IMR-90 (cell line): ENCODE data around the gene SMIM10L1. TPM values are rescaled to one million over a fixed set of nuclear protein-coding genes. Genes with fewer than 3 reads are reported as not detected.

Experiments
- ATAC-seq: fragments of 200-7000 bp; cut with Tn5 transposase; 2 replicates; pipeline ENCODE4 v1.9.1; 2020; ENCODE audit warnings: low read depth, mild to moderate bottlenecking, moderate library complexity
- BruUV-seq: library from RNA; stranded (reverse); fragments of 400-500 nt; replicated peaks from 2 replicates; lab custom pipeline; 2021; lab: Mats Ljungman, UMichigan
- CTCF ChIA-PET: fragments of 300-600 bp; formaldehyde crosslinking; extraction: SDS; loops from one replicate; lab custom pipeline; 2021; ENCODE audit warnings: antibody characterized with exemption; lab: Yijun Ruan, JAX
- POLR2A ChIA-PET: fragments of 300-600 bp; sonication (Branson Sonifier 250); formaldehyde crosslinking; loops from one replicate; lab custom pipeline; 2022; ENCODE audit warnings: antibody characterized with exemption; ENCODE audit not compliant: unreplicated experiment; lab: Charles Lee
- DNase-seq: peaks from one replicate; pipeline ENCODE4 v3.0.0; 2013
- H2AFZ ChIP-seq: replicated peaks from 2 replicates; pipeline ENCODE3; 2013; ENCODE audit warnings: low read length, mild to moderate bottlenecking; ENCODE audit not compliant: poor library complexity
- H2AK5ac ChIP-seq: 2 replicates; pipeline ENCODE4 v1.6.1; 2013; ENCODE audit warnings: low read depth, low read length, inconsistent platforms
- H2AK9ac ChIP-seq: replicated peaks from 2 replicates; pipeline ENCODE3; 2013; ENCODE audit warnings: mild to moderate bottlenecking, low read depth, low read length, moderate library complexity; ENCODE audit not compliant: poor library complexity
- H2BK120ac ChIP-seq: 2 replicates; pipeline ENCODE4 v1.6.1; 2013; ENCODE audit warnings: low read depth, low read length, inconsistent platforms
- H2BK15ac ChIP-seq: 3 replicates; pipeline ENCODE4 v1.6.1; 2013; ENCODE audit warnings: low read depth, low read length, inconsistent platforms
- H2BK20ac ChIP-seq: 2 replicates; pipeline ENCODE4 v1.6.1; 2013; ENCODE audit warnings: low read depth, mild to moderate bottlenecking, inconsistent platforms, low read length, moderate library complexity
- H2BK5ac ChIP-seq: 2 replicates; pipeline ENCODE4 v1.6.1; 2013; ENCODE audit warnings: mild to moderate bottlenecking, low read depth, low read length, inconsistent platforms; ENCODE audit not compliant: poor library complexity, severe bottlenecking
- H3K14ac ChIP-seq: replicated peaks from 2 replicates; pipeline ENCODE4 v1.6.1; 2013; ENCODE audit warnings: low read depth, low read length, inconsistent platforms
- H3K18ac ChIP-seq: 2 replicates; pipeline ENCODE4 v1.6.1; 2013; ENCODE audit warnings: low read depth, low read length, control low read depth
- H3K23ac ChIP-seq: 2 replicates; pipeline ENCODE4 v1.6.1; 2013; ENCODE audit warnings: low read depth, low read length, inconsistent platforms
- H3K27ac ChIP-seq: 2 replicates; pipeline ENCODE4 v1.5.1; 2013; ENCODE audit warnings: mild to moderate bottlenecking, control low read depth, low read length; ENCODE audit not compliant: insufficient read depth
- H3K27me3 ChIP-seq: 2 replicates; pipeline ENCODE4 v1.6.1; 2013; ENCODE audit warnings: low read length; ENCODE audit not compliant: control insufficient read depth, insufficient read depth
- H3K36me3 ChIP-seq: 2 replicates; pipeline ENCODE4 v1.6.1; 2013; ENCODE audit warnings: low read length, mixed read lengths; ENCODE audit not compliant: control insufficient read depth, insufficient read depth
- H3K4ac ChIP-seq: 2 replicates; pipeline ENCODE4 v1.6.1; 2013; ENCODE audit warnings: low read depth, low read length, inconsistent platforms
- H3K4me1 ChIP-seq: 2 replicates; pipeline ENCODE4 v1.6.1; 2013; ENCODE audit warnings: low read length, mixed read lengths; ENCODE audit not compliant: control insufficient read depth, insufficient read depth
- H3K4me2 ChIP-seq: 2 replicates; pipeline ENCODE4 v1.6.1; 2013; ENCODE audit warnings: low read depth, mild to moderate bottlenecking, control low read depth, low read length, moderate library complexity
- H3K4me3 ChIP-seq: 2 replicates; pipeline ENCODE4 v1.5.1; 2013; ENCODE audit warnings: low read depth, mild to moderate bottlenecking, control low read depth, low read length, moderate library complexity; ENCODE audit not compliant: insufficient read depth
- H3K56ac ChIP-seq: 2 replicates; pipeline ENCODE4 v1.6.1; 2013; ENCODE audit warnings: low read length, inconsistent platforms; ENCODE audit not compliant: insufficient read depth; ENCODE audit errors: extremely low read depth
- H3K79me1 ChIP-seq, 2 experiments: 2 replicates each; pipeline ENCODE4 v1.6.1; 2013; ENCODE audit warnings: low read length in 2 of 2, inconsistent platforms in 1 of 2, low read depth in 1 of 2
- H3K9ac ChIP-seq: 2 replicates; pipeline ENCODE4 v1.6.1; 2013; ENCODE audit warnings: low read depth, low read length, control low read depth
- H3K9me1 ChIP-seq: 2 replicates; pipeline ENCODE4 v1.6.1; 2013; ENCODE audit warnings: low read length, inconsistent platforms; ENCODE audit not compliant: insufficient read depth
- H3K9me3 ChIP-seq: 2 replicates; pipeline ENCODE4 v1.6.1; 2013; ENCODE audit warnings: low read length; ENCODE audit not compliant: control insufficient read depth, insufficient read depth
- H4K20me1 ChIP-seq: 2 replicates; pipeline ENCODE4 v1.6.1; 2013; ENCODE audit warnings: low read length, inconsistent platforms; ENCODE audit not compliant: insufficient read depth
- H4K5ac ChIP-seq: 2 replicates; pipeline ENCODE4 v1.6.1; 2013; ENCODE audit warnings: mild to moderate bottlenecking, low read depth, low read length, control low read depth
- H4K8ac ChIP-seq, 2 experiments: 2 replicates each; pipeline ENCODE4 v1.6.1; 2013; ENCODE audit warnings: low read depth in 2 of 2, low read length in 2 of 2, control low read depth in 1 of 2, inconsistent platforms in 1 of 2
- H4K91ac ChIP-seq: 2 replicates; pipeline ENCODE4 v1.6.1; 2013; ENCODE audit warnings: low read depth, low read length, inconsistent platforms; ENCODE audit not compliant: insufficient read depth
- CHD1 ChIP-seq: IDR thresholded peaks from 2 replicates; pipeline ENCODE4 v1.6.1; 2012; ENCODE audit warnings: low read depth, low read length, improper control_type of control experiment
- MAFK ChIP-seq: IDR thresholded peaks from 2 replicates; pipeline ENCODE4 v1.6.1; 2012; ENCODE audit warnings: low read depth, low read length, improper control_type of control experiment
- MAZ ChIP-seq: IDR thresholded peaks from 2 replicates; pipeline ENCODE4 v1.6.1; 2012; ENCODE audit warnings: low read depth, mild to moderate bottlenecking, low read length, improper control_type of control experiment, moderate library complexity, borderline replicate concordance
- MXI1 ChIP-seq: IDR thresholded peaks from 2 replicates; pipeline ENCODE4 v1.6.1; 2012; ENCODE audit warnings: low read depth, mild to moderate bottlenecking, low read length, moderate library complexity, borderline replicate concordance
- POLR2A ChIP-seq: IDR thresholded peaks from 2 replicates; pipeline ENCODE4 v1.6.1; 2012; ENCODE audit warnings: mild to moderate bottlenecking, low read depth, low read length
- dilution Hi-C: fragments of 300-500 bp; cut with HindIII; formaldehyde crosslinking; loops from one replicate; pipeline ENCODE4 v1.14.3; 2018; ENCODE audit warnings: low sequenced_read_pairs; ENCODE audit not compliant: unreplicated experiment
- in situ Hi-C: fragments of 300-500 bp; cut with MboI; formaldehyde crosslinking; loops from 3 replicates; pipeline ENCODE4 v1.14.3; 2019; ENCODE audit warnings: low sequenced_read_pairs, inconsistent platforms, mixed read lengths
- intact Hi-C: fragments of 100-400 bp; cut with micrococcal nuclease; formaldehyde crosslinking; loops from 2 replicates; pipeline ENCODE4 v1.10.0; 2022
- polyA plus RNA-seq, 3 experiments: library from polyadenylated mRNA; depleted of rRNA; stranded (reverse); fragments of >200 nt; gene quantifications; 2 replicates each; pipeline ENCODE4 v1.2.3, GENCODE V29; 2012; ENCODE audit warnings: low replicate concordance in 1 of 3
- total RNA-seq: library from RNA; depleted of rRNA; stranded (reverse); fragments of >200 nt; gene quantifications from 2 replicates; pipeline ENCODE4 v1.2.3, GENCODE V29; 2012
- TF ChIP-seq, protein P1 (sequence below): conservative IDR thresholded peaks from 2 replicates; pipeline ENCODE4 v1.5.1; 2012; ENCODE audit warnings: mild to moderate bottlenecking, low read depth, low read length, improper control_type of control experiment
- TF ChIP-seq, protein P2 (sequence below): fragments of 150-350 bp; IDR thresholded peaks from 2 replicates; pipeline ENCODE4 v1.6.1; 2017; ENCODE audit warnings: mild to moderate bottlenecking, antibody characterized with exemption, low read length, low read depth

The SMIM10L1 gene
- total and polyA plus RNA-seq, 2 of the 4 experiments (the other 2 are of a cell fraction), result 2.7 to 4.5 TPM

DNA sequence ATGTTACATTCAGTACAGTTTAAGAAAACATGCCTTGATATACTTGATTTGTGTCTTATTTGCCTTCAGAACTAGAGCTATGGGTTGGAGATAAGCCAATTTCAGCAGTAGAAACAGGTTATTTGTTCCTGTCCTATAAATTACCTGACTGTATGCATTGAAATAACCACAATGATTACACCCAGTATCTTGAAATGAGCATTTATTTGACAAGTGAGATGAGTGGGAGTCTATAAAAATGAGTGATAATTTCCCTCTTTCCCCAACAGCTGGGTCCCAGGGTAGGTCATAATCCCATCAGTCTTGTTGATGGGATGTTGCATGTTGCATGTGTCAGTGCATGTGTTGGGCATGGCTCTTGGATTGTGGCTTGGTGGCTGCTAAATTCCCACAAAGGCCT is 12.0 kb downstream of the SMIM10L1 start:
- Histone ChIP-seq H3K4me2 (no peak overlapping the region), H3K56ac (no peak overlapping the region), H3K27me3 (no peaks in the 10 kb centered on the region), H3K9me3 (no peaks in the 10 kb centered on the region), H3K4me3 (no peak overlapping the region), H3K79me1 (no peaks in the 10 kb centered on the region; a peak in 1 of 4 replicates), H3K14ac (no peak overlapping the region), H2BK5ac (no peak overlapping the region), H3K36me3 (no peaks in the 10 kb centered on the region), H2AK9ac (no peak overlapping the region), H3K18ac (no peak overlapping the region), H4K20me1 (no peaks in the 10 kb centered on the region), H2BK120ac (no peak overlapping the region), H3K27ac (no peak overlapping the region), H3K4me1 (no peaks in the 10 kb centered on the region), H3K23ac (no peak overlapping the region), H2AK5ac (no peak overlapping the region), H4K91ac (no peak overlapping the region), H4K8ac (no peak overlapping the region), H4K5ac (no peak overlapping the region), H2AFZ (no peak overlapping the region), H3K9ac (no peak overlapping the region), H3K9me1 (no peaks in the 10 kb centered on the region), H3K4ac (no peak overlapping the region), H2BK20ac (no peak overlapping the region), H2BK15ac (no peak overlapping the region)
- in situ Hi-C loops, result no loop called here
- BruUV-seq, result no TSS peak
- dilution Hi-C loops, result loop anchor here (25.0 kb wide), 1 partner anchor 396 kb away; no protein-coding TSS in a partner anchor
- DNase-seq, result no peak
- ChIA-PET CTCF (interaction anchor here (0.6 kb wide), 1 partner anchor 11 kb away, joined by 3 read pairs; no protein-coding TSS in a partner anchor), POLR2A (no interaction called here)
- TF ChIP-seq, protein P1, sequence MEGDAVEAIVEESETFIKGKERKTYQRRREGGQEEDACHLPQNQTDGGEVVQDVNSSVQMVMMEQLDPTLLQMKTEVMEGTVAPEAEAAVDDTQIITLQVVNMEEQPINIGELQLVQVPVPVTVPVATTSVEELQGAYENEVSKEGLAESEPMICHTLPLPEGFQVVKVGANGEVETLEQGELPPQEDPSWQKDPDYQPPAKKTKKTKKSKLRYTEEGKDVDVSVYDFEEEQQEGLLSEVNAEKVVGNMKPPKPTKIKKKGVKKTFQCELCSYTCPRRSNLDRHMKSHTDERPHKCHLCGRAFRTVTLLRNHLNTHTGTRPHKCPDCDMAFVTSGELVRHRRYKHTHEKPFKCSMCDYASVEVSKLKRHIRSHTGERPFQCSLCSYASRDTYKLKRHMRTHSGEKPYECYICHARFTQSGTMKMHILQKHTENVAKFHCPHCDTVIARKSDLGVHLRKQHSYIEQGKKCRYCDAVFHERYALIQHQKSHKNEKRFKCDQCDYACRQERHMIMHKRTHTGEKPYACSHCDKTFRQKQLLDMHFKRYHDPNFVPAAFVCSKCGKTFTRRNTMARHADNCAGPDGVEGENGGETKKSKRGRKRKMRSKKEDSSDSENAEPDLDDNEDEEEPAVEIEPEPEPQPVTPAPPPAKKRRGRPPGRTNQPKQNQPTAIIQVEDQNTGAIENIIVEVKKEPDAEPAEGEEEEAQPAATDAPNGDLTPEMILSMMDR, result no peak
- TF ChIP-seq, protein P2, sequence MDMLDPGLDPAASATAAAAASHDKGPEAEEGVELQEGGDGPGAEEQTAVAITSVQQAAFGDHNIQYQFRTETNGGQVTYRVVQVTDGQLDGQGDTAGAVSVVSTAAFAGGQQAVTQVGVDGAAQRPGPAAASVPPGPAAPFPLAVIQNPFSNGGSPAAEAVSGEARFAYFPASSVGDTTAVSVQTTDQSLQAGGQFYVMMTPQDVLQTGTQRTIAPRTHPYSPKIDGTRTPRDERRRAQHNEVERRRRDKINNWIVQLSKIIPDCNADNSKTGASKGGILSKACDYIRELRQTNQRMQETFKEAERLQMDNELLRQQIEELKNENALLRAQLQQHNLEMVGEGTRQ, result no peak
- TF ChIP-seq MAFK (no peak), CHD1 (no peak), MAZ (no peak), POLR2A (no peak), MXI1 (no peak)
- intact Hi-C loops, result no loop called here
- no peak for ATAC-seq
